Kidney epithelial cell (primary cell): Measurements from ENCODE around the gene LAMB3. TPM values are rescaled to one million over a fixed set of nuclear protein-coding genes. Genes with fewer than 3 reads are reported as not detected.

Experiments used
- DNase-seq: peaks from one replicate; pipeline ENCODE4 v3.0.0-alpha.2; 2010; ENCODE audit warnings: low read depth
- H3K27me3 ChIP-seq: 2 replicates; pipeline ENCODE4 v1.6.0; 2011; ENCODE audit warnings: low read length; ENCODE audit not compliant: control insufficient read depth, insufficient read depth
- H3K36me3 ChIP-seq: 2 replicates; pipeline ENCODE4 v1.5.1; 2011; ENCODE audit warnings: low read length; ENCODE audit not compliant: control insufficient read depth, insufficient read depth
- H3K4me3 ChIP-seq: 2 replicates; pipeline ENCODE4 v1.5.1; 2011; ENCODE audit warnings: low read depth, mild to moderate bottlenecking, control low read depth, low read length
- total RNA-seq: library from RNA; depleted of rRNA; stranded (reverse); fragments of >200 nt; gene quantifications from 2 replicates; pipeline ENCODE4 v1.2.3, GENCODE V29; 2015
- TF ChIP-seq, protein P1 (sequence below): IDR thresholded peaks from 2 replicates; pipeline ENCODE4 v1.5.1; 2011; ENCODE audit warnings: mild to moderate bottlenecking, moderate library complexity, low read length, control low read depth, inconsistent platforms; ENCODE audit not compliant: insufficient read depth, poor library complexity, severe bottlenecking

LAMB3 gene
- total RNA-seq, 1 donor from 2014 or later, result 343 TPM

DNA sequence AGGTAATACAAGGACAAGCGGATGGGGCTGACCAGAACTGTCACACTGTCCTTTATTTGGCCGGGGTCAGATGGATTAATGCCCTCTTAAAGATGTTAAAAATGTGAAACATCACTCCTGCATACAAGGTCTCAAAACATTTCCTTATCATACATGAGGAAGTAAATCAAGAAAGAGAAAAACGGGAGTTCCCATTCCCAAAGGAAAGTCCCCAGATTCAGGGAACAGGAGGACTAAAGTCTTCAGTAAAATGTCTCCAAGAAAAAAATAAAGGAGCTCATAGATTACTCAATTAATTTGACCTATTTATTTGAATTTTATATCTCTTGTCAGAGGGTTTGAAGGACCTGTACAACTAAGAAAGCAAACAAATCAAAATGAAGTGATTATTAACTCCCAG lies 39.0 kb upstream of the LAMB3 start:
- no peaks in the 10 kb centered on the region for H3K36me3 ChIP-seq
- DNase-seq, result no peak
- TF ChIP-seq, protein P1, sequence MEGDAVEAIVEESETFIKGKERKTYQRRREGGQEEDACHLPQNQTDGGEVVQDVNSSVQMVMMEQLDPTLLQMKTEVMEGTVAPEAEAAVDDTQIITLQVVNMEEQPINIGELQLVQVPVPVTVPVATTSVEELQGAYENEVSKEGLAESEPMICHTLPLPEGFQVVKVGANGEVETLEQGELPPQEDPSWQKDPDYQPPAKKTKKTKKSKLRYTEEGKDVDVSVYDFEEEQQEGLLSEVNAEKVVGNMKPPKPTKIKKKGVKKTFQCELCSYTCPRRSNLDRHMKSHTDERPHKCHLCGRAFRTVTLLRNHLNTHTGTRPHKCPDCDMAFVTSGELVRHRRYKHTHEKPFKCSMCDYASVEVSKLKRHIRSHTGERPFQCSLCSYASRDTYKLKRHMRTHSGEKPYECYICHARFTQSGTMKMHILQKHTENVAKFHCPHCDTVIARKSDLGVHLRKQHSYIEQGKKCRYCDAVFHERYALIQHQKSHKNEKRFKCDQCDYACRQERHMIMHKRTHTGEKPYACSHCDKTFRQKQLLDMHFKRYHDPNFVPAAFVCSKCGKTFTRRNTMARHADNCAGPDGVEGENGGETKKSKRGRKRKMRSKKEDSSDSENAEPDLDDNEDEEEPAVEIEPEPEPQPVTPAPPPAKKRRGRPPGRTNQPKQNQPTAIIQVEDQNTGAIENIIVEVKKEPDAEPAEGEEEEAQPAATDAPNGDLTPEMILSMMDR, result no peak
- H3K27me3 ChIP-seq, result peaks cover 4% of the 10 kb centered on the region
- no peak overlapping the region for H3K4me3 ChIP-seq

DNA sequence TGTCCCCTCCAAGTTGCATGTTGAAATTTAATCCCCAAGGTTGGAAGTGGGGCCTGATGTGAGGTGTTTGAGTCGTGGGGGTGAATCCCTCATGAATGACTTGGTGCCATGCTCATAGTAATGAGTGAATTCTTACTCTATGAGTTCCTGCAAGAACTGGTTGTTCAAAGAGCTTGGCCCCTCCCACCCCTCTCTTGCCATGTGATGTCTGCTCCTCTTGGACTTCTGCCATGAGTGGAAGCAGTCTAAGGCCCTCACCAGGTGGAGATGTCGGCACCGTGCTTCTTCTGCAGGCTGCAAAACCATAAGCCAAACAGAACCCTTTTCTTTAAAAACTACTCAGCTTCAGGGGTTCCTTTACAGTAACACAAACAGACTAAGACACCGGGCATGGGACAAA lies 37.3 kb upstream of the LAMB3 start:
- H3K36me3 ChIP-seq, result no peaks in the 10 kb centered on the region
- DNase-seq, result no peak
- TF ChIP-seq, protein P1, result no peak
- H3K27me3 ChIP-seq, result peaks cover 4% of the 10 kb centered on the region
- H3K4me3 ChIP-seq, result no peak overlapping the region

DNA sequence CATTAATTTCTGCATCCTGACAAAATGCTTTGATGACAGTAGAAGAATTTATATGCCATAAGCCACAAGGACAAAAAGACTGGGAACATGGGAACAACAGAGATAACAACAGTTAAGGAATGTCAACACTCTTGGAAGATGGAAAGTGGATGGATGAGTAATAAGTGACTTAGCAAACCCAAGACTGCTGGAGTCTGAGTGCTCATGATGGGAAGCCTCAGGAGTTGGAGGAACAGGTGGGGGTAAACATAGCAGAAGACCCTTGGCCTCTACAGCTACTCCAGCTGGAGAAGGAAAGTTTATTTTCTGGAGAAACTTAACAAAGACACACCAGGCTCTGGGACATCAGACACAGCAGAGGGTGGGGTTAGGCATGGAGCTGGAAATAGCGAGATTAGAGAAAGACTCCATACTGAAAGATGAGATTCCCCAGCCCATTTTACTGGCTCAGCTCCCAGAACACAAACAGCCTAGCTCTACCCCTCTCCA lies 36.6 kb upstream of the LAMB3 start:
- TF ChIP-seq, protein P1, result no peak
- Histone ChIP-seq H3K27me3 (peaks cover 4% of the 10 kb centered on the region), H3K4me3 (no peak overlapping the region), H3K36me3 (no peaks in the 10 kb centered on the region)
- no peak for DNase-seq

DNA sequence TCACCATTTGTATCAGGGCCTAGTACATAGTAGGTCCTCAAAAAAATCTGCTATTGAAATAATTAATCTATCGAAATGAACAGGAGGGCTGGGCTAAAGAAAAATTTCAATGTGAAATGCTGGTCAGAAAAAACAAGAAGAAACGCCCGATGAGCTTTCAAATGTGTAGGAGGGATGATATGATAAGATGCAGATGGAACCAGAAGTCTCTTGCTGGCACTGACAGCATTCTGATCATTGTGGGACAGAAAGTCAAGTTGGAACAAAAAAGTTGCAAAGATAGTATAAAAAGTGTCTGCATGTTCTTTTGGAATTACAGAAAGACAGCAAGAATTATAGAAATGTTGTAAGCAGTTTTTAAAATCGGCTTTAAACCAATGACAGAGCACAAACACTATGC lies 34.1 kb upstream of the LAMB3 start:
- TF ChIP-seq, protein P1, result no peak
- H3K4me3 ChIP-seq, result no peak overlapping the region
- H3K36me3 ChIP-seq, result no peaks in the 10 kb centered on the region
- DNase-seq, result no peak
- H3K27me3 ChIP-seq, result no peaks in the 10 kb centered on the region

DNA sequence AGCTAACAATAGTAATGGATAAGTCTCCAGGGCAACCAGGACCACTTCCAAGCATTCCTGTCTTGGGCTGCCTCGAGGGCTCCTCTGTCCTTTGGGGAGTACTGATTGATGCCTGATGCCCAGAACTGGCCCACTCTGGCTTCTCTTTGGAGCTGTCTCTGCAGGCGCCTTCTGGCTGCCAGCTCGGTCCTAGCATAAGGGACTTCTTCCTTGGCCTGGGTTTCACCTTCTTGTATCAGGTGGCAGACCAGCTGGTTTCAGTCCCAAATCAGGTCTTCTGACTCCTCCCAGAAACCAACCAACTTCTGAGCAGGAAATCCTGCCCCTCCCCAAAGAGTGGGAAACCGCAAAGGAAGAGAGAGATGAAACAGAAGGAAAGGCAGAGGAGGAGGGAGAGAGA lies 33.6 kb upstream of the LAMB3 start:
- no peak for DNase-seq
- TF ChIP-seq, protein P1, result no peak
- no peak overlapping the region for H3K4me3 ChIP-seq
- H3K36me3 ChIP-seq, result no peaks in the 10 kb centered on the region
- no peaks in the 10 kb centered on the region for H3K27me3 ChIP-seq

DNA sequence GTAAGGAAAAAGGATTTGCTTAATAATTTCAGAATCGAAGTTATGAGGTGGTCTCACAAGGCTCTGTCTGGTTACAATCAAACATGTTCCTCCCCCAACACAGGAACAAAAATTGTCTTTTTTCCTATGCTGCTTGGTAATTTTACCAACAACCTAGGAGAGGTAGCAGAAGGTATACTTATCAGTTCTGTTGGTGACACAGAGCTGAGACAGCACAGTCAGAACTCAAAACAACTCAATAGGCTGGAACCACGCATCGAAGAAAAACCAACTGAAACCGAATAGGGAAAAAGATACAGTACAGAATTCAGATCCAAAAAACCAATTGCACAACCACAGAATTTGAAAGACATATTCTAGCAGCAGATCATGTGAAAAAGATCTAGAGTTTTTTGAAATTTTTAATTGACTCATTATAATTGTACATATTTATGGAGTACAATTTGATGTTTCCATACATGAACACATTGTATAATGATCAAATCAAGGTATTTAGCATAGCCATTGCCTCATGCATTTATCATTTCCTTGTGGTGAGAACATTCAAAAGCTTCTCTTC lies 26.8 kb upstream of the LAMB3 start:
- TF ChIP-seq, protein P1, result no peak
- no peak for DNase-seq
- no peaks in the 10 kb centered on the region for H3K36me3 ChIP-seq
- H3K4me3 ChIP-seq, result no peak overlapping the region
- peaks cover 3% of the 10 kb centered on the region for H3K27me3 ChIP-seq
